ENCODE results near the gene PLBD2.

Gene PLBD2

GRCh38 chr12:113370923-113371682 lies 12.7 kb downstream of the PLBD2 start:
- no peak for DNase-seq (ENCODE audit: low spot score)

DNA sequence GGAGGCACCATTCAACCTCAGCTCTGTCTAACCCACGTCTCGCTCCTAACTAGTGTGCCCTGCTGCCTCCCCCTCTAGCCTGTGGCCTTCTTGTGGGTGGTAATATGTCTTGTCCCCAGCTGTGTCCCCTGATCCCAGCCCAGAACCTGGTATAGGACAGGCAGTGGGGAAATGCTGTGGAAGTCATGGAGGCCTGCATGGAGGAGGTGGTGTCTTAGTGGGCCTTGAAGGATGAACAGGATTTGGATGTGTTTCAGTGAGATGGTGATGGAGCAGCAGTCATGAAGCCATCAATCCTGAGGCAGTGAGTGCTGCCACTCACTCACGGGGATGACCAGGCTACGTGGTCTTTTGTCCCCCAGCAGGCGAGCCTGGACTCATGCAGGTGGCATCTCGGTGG lies 13.4 kb downstream of the PLBD2 start:
- no peak for DNase-seq (ENCODE audit: low spot score)

DNA sequence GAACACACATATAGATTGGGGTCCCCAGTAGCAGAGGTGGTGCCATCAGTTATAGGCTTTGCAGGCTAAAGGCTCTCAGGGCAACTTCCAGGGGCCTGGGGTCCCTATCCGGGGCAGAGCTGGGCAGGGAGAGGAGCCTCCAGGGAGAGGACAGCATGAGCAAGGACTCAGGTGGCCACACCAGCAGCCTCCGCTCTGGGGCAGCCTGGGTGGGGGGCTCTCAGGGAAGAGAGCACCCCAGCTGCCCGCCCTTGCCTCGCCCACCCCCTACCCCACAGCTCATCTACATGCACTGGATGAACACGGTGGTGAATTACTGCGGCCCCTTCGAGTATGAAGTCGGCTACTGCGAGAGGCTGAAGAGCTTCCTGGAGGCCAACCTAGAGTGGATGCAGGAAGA lies 14.0 kb downstream of the PLBD2 start:
- DNase-seq (ENCODE audit: low spot score): no peak

DNA sequence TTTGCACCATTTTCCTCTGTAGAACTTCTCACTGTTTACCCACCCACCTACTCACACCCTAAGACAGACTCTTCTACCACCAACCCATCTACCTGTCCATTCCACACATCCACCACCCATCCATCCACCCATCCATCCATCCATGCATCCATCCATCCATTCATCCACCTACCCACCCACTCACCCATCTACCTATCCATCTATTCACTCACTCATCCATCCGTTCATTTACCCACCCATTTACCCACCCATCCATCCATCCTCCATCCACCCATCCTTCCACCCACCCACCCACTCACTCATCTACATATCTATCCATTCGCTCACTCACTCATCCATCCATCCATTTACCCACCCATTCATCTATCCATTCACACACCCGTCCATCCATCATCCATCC lies 15.1 kb downstream of the PLBD2 start:
- DNase-seq (ENCODE audit: low spot score): no peak

DNA sequence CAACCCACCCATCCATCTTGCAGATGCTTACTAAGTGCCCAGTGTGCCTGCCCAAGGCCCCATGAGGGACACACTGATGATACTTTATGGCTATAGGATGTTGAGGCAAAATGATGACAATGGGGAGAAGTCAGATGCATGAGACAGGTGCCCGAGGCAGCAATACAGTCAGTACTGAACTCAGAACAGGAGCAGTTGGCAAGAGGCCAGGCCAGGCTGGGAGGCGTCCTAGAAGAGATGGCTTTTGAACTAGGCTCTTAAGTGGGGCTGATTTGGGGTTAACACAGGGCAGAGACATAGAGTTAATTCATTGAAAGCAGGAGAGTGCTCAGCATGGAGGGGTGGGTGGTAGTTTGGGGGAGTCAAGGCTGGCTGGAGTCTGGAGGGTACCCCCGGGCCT lies 15.6 kb downstream of the PLBD2 start:
- no peak for DNase-seq (ENCODE audit: low spot score)

- DNase-seq (ENCODE audit: low spot score): no peak
These were observed 16.5 kb downstream of the PLBD2 start for GRCh38 chr12:113374823-113375428.

GRCh38 chr12:113378291-113378690 lies 19.9 kb downstream of the PLBD2 start:
- no peak for DNase-seq (ENCODE audit: low spot score)

DNA sequence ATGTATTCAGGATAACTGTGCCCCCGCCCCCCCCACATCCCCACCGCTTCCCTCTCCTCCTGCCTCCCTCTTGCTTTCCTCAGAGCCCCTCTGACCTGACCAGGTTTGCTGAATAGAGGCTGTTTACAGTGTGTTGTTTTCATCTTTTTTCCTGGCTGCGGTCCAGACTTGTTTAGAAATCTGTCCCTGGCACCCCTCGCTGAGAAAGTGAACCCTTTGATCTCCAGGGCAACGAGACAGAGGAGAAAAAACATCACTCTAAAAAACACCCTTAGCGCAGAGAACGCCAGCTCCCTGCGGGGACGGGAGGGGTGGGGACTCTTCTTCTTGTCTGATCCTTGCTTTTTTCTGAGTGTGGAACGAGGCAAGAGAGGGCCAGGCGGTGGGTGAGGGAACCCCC lies 22.8 kb downstream of the PLBD2 start:
- DNase-seq (ENCODE audit: low spot score): no peak

DNA sequence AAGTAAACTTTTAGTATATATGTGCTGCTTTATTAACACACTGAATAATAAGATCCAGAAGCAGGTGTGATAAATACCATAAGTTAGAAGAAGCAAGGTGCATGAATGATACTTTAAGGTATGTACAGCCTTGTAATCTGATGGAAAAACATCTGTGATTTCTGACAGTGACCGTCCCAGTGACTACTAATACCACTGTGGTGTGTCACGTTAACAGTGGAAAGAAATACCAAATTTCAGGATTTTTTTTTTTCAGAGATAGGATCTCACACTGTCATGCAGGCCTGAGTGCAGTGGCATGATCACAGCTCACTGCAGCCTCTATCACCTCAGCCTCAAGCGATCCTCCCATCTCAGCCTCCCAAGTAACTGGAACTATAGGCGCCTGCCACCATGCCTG lies 23.8 kb downstream of the PLBD2 start:
- no peak for DNase-seq (ENCODE audit: low spot score)

- no peak for DNase-seq (ENCODE audit: low spot score)
These were observed 26.4 kb downstream of the PLBD2 start for GRCh38 chr12:113384778-113385177.

GRCh38 chr12:113385282-113385882 lies 27.0 kb downstream of the PLBD2 start:
- no peak for DNase-seq (ENCODE audit: low spot score)

DNA sequence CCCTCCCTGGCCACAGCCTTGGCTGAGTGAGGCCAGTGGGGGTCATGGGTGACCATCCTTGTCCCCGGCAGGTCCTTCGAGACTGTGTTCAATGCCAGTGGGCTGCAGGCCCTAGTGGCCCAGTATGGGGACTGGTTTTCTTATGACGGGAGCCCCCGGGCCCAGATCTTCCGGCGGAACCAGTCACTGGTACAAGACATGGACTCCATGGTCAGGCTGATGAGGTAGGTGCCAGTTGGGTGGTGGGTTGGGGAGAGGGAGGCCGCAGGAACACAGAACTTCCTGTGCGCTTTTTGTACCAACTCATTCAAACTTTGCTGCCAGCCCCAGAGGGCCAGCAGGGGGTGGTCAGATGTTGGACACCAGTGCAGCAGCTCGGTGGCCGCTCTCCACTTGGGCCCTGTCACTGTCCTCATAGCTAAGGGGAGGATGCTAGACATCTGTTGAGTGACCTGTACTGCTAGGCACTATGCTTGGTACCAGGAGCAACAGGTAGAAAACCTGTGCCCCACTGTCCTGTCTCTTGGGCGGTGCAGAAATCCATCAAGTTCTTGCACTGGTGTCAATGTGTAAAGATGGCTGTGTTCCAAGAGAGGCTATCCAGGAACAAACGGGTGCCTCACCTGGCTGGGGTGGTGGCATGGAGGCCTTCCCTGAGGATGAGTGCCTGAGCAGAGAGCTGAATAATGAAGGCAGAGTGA lies 28.6 kb downstream of the PLBD2 start:
- DNase-seq (ENCODE audit: low spot score): no peak

DNA sequence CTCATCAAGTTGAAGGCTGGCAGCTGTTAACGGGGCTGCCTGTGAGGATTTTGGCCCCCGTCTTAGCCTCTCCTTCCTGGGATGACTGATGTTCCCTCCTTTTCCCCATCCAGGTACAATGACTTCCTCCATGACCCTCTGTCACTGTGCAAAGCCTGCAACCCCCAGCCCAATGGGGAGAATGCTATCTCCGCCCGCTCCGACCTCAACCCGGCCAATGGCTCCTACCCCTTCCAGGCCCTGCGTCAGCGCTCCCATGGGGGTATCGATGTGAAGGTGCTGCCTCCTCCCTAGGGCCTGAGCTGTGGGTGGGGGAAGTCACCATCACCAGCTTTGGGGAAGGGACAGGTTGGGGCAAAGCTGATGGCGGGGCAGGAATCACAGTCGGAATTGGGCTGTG lies 29.2 kb downstream of the PLBD2 start:
- DNase-seq (ENCODE audit: low spot score): no peak

- no peak for DNase-seq (ENCODE audit: low spot score)
These were observed 30.0 kb downstream of the PLBD2 start for GRCh38 chr12:113388351-113388750.

DNA sequence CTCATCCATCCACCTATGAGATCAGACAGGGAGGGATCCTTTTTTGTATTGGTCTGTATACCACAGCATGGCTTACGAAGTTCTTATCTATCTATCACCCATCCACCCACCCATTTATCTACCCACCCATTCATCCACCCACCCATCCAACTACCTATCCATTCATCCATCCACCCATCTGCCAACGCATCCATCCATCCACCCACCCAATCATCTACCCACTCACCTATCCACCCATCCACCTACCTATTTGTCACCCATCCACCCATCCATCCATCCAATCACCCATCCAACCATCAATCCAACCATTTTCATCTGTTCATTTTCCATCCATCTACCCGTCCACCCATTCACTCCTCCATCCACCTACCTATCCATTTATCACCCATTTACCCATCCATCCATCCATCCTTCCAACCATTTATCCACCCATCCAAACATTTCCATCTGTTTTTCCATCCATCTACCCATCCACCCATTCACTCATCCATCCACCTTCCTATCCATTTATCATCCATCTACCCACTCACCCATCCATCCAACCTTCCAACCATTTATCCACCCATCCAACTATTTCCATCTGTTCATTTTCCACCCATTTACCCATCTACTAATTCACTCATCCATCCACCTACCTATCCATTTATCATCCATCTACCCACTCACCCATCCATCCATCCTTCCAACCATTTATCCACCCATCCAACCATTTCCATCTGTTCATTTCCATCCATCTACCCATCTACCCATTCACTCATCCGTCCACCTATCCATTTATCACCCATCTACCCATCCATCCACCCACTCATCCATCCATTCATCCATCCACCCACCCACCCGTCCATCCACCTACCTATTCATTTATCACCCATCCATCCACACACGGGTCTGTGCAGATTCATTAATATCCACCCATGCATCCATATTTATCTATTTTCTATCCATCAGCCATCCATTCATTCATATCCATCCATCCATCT lies 32.0 kb downstream of the PLBD2 start:
- DNase-seq (ENCODE audit: low spot score): no peak

- DNase-seq (ENCODE audit: low spot score): no peak
These were observed 32.8 kb downstream of the PLBD2 start for GRCh38 chr12:113391145-113391544.

GRCh38 chr12:113391650-113392337 lies 33.4 kb downstream of the PLBD2 start:
- DNase-seq (ENCODE audit: low spot score): no peak

- DNase-seq (ENCODE audit: low spot score): no peak
These were observed 34.1 kb downstream of the PLBD2 start for GRCh38 chr12:113392520-113392919.

DNA sequence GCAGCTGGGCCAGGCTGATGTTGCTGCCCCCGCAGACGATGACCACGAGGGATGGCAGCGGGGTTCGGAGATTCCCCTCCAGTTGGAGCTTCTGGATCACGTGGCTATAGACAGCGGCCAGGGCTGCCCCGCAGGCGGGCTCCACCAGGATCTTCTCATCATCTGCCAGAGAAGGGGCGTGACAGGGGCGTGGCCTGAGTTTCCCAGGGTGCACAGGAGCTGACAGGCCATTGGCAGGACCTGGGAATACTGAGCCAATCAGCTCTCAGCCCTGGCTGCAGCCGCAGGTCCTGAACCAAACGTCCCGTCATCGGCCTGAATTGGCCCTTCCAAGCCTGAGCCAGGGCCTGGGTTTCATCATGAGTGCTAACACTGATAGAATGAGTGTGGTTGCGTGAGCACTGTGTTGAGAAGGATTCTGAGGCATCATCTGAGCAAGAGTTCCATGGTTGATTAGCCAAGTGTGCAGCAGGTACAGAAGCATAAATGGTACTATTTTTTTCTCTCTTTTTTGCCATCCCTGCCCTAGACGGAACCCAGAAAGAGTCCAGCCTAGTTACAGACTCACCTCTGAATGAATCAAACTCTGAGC lies 34.7 kb downstream of the PLBD2 start:
- no peak for DNase-seq (ENCODE audit: low spot score)

- no peak for DNase-seq (ENCODE audit: low spot score)
These were observed 35.4 kb downstream of the PLBD2 start for GRCh38 chr12:113393749-113394148.

GRCh38 chr12:113395119-113395518 lies 36.7 kb downstream of the PLBD2 start:
- DNase-seq (ENCODE audit: low spot score): no peak

Measured in HuH-7 (cell line).